AG08395 (cell line): ENCODE results near the gene VCAM1.

ENCODE experiments used
- DNase-seq: peaks from one replicate; pipeline ENCODE4 v3.0.0; 2012; ENCODE audit warnings: mixed read lengths, low spot score

Gene VCAM1

DNA sequence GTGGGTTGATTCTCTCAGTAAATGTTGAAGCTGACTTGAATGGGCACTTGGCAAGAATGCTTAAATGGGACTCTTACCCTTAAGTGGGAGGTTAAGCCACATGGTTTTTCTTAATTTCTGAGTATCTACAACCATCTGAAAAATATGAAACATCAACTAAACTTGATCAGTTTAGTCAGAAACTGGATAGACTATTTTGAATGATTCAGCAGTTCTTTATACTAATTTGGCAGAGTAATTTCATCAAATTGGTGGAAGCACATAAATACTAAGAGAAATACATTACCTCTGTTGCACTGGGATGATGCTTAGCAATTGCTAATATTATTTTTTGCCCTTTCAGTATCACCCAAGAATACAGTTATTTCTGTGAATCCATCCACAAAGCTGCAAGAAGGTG is 4.7 kb downstream of the VCAM1 start:
- no peak for DNase-seq

DNA sequence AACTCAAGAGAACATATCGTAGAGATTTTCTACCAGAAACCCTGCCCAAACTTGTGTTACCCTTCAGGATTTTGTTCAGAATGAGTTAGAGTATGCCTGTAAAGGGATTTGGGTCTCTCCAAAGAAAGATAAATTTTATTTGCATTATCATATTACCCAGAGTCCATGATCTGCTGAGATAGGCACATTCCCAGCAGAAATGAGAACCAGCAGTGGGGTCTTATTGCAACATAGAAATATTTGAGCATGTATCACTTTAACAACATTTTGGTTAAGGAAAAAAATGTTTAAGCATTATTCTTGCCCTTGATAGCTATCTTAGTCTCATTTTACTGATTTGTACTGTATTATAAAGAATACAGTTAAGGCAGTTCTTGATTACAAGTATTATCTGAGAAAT is 10.6 kb downstream of the VCAM1 start:
- DNase-seq, result no peak

DNA sequence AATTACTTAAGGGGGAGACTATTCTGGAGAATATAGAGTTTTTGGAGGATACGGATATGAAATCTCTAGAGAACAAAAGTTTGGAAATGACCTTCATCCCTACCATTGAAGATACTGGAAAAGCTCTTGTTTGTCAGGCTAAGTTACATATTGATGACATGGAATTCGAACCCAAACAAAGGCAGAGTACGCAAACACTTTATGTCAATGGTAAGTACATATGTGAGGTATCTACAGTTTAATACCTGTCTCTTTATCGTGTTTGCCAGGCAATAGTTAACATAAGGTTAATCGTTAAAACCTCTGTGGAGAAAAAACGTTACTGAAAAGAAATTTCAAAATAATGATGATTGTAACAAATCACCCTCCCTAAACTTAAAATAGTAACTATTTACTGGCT is 11.8 kb downstream of the VCAM1 start:
- no peak for DNase-seq

DNA sequence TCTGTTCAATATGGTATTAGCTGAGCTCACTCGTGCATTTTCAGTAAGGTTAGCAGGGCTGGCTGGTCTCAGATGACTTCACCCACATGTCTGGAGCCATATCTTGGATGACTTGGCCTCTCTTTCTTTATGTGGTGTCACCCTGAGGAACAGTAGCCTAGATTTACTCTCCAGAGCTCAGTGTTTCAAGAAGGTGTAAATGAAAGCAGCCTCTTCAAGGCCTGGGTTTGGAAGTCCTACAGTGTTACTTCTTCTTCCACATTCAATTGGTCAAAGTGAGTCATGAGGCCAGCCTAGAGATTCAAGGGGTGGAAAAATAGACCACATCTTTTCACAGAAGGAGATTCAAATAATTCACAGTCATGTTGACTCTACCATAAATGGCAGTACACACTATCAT is 12.2 kb downstream of the VCAM1 start:
- DNase-seq, result no peak

DNA sequence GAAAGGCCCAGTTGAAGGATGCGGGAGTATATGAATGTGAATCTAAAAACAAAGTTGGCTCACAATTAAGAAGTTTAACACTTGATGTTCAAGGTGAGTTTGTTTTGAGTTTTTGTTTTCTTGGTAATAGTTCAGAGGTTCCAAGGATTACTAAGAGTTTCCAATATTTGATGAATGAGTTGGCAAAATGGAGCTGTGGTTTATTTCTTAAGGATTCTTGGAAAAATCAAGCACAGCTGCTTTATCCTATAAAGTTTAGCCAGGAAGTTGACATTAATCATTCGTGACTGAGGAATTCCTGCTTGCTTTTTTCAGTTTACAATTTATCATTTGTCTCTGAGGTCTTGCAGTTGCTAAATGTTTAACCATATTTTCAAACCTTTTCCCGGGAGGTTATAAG is 15.1 kb downstream of the VCAM1 start:
- peak; percentile 55 for DNase-seq

DNA sequence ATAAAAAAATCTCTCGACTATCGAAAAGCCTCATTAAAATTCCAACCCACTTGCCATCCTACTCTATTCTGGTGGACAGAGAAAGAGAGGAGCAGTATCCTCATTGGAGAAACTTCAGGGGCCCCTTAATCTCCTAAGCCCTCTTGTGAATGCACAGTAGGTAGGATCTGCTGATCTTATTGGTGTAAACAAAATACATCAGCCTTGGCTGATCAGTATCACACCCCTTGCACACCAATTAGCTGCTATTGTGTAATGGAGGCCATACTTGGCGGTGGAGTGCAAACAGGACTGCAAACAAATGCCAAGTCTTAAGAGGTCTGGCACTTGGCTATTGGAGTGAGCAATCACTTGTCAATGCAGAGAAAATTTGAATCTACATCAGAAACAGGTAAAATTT is 15.7 kb downstream of the VCAM1 start:
- no peak for DNase-seq

DNA sequence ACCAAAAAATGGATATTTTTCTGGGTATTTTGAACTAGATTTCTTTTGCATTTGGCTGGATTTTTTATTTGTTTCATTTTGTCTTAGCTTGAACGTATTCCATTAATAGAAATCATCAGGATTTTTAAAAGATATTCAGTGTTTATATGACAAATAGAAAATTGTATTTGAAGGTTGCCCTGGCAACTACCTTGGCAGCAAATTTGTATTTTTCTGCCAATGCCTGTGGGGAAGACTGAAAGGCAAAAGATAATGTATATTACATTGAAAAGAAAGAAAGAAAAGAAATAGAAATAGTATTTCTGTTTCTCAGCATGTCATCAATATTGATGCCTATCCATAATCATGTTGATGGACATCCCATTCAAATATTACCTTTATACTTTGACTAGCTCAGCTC is 16.8 kb downstream of the VCAM1 start:
- DNase-seq, result no peak

DNA sequence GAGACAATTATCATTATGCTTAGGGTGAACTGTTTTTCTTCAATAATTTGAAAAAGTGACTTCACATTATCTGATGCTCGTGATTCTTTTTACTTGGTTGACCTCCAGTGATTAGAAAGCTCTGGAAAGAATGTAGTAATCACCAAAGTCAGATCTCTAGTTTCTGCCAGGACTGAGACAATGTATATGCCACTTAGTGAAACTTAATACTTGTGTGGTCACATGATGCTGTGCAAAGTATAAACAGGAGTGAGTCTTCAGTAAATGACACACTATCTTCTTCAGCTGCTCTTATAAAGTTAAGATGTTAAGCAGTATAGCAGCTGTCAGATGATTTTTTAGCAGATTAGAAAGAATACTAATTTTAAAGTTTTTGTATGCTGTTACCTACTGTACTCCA is 17.2 kb downstream of the VCAM1 start:
- DNase-seq, result no peak

DNA sequence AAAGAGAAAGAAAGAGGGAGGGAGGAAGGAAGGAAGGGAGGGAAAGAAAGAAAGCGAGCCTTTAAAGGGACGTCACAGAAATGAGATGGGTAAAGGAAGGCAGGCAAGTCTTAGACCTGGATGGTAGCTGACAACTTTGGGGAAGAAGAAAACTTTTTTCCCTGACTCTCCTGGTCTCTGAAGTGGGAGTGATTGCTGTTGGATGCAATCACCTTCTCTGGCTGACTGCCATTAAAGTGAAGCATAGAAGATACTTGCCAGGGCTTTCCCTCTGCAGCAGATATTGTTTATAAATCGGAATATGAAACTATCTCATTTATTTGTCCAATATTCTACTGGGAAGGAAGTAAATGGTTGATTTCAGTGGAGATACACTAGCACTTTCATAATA is 27.0 kb downstream of the VCAM1 start:
- DNase-seq, result no peak

DNA sequence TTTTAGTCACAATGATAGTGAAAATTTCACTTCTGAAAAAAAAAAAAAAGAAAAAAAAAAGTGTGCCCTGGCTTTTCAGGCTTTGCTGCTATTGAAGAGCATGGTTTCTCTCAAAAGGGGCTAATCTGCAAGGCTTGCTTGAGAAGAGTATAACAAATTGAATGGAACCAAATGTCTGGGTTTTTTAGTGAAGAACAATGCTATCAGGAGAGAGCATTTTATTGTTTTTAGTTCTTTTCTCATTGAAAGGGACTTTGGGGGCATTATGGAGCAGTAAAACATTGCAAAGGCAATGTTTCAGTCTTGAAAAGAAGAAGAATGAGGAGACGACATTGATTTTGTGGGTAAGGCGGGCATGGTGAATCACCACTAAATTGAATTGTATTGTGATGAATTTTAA is 28.2 kb downstream of the VCAM1 start:
- DNase-seq, result no peak

DNA sequence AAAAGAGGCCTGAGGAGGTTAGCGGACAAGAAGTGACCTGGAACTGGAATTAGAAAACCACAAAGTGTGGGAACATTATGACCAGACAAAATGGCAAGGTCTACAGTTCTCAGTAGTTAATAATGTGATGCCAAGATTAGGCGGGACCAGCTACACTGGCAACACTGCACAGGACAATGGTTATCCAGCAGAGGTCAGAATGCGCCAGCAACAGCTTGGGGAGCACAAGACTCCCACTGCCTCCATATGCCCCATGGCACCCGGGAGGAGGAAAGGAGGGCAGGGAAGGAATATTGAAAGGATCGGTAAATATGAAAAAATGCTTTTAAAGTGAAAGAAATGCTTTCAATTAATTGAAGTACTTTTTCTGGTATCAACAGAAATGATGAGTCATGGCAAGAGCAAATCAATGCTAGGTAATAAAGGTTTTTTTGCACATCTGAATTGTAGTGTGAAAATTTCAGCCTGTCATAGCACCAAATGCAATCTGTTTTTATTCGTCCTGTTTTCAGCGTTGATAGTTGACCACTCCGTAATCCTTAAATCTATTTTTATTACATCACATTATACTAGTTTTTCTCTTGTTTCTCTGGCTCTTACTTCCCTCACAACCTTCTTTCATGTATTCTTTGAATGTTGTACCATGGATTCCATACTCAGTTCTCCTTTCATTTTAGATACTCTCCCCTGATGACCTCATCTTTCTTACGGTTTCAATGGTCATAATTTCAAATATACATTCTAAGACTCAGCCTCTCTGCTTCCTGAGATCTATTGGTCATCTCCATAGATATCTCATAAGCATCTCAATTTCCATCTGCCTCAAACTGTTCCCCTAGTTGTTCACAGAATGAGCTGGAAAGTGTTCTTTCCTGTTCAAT is 30.7 kb downstream of the VCAM1 start:
- DNase-seq, result no peak

DNA sequence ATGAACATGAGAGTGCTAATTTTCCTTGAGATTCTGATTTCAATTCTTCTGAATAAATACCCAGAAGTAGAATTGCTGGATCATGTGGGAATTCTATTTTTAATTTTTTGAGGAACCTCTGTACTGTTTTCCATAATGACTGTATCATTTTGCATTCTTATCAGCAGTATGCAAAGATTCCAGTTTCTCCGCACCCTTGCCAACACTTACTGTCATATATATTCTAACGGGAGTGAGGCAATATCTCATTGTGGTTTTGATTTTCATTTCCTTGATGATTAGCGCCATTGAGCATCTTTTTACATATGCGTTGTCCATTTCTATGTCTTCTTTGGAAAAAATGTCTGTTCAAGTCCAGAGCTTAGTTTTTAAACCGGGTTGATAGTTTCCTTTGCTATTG is 33.2 kb downstream of the VCAM1 start:
- no peak for DNase-seq

DNA sequence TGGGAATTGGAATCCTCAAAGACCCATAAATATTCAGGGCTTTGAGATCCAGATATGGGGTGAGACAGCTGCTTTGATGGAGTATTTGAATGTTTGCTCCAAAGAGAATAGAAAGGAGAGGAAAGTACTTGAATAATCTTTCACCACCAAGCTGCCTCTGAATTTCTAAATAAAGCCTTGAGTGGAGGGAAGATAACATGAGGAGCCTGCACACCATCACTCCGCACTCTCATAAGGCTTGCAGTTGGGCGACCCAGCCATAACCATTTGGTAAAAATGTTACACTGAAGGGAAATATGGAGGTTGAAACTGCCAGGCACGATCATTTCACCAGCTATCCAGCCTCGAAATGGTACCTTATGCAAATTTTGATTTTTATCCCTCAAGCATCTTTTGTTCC is 38.4 kb downstream of the VCAM1 start:
- DNase-seq, result no peak

DNA sequence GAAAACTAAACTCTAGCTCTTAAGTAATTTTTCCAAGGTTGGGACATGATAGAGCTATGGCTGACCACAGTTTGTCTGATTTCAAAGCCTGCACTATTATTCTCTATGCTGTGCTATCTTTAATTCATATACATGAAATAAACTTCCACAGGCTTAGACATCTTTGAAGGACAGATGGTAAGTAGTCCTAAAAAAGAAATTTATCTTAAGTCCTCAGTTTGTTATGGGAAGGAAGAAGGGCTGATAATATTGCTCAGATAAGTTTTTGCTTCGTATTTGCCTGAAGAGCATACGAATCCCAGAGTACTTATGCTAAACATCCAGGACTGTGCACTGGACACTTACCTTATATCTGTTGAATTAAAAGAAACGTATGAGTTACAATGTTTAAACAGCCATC is 39.6 kb downstream of the VCAM1 start:
- DNase-seq, result no peak

DNA sequence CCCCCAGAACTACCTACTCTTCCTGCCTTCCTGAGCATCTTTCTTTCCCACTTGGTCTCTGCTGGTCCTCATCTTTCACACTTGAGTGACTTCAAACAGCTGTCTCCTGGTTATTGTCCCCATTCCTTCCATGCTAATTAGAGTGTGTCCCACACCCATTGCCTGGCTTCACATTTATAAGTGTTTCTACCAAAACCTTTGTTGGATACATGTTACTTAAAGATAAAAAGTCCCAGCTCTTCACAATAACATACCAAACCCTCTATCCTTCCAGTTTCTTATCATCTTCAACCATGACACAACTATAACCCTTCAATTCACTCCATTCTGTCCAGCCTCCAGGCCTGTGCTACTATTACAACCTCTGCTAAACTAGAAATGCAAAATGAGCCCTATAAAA is 41.0 kb downstream of the VCAM1 start:
- DNase-seq, result no peak

DNA sequence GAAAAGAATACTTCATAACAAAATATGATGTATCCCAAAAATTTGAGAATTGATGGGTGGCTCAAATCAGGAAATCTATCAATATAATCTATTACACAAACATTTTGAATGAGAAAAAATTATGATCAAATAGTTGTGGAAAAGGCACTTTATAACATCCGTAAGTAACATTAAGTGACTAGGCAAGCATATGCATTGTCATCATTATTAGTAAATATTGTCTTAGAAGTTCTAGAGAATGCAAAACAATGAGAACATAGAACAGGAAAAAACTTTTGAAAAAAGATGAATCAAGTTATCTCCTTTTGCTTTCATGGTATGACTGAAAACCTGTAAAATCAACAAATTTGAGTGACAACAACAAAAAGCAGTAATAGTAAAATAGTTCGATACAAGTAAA is 42.9 kb downstream of the VCAM1 start:
- no peak for DNase-seq

DNA sequence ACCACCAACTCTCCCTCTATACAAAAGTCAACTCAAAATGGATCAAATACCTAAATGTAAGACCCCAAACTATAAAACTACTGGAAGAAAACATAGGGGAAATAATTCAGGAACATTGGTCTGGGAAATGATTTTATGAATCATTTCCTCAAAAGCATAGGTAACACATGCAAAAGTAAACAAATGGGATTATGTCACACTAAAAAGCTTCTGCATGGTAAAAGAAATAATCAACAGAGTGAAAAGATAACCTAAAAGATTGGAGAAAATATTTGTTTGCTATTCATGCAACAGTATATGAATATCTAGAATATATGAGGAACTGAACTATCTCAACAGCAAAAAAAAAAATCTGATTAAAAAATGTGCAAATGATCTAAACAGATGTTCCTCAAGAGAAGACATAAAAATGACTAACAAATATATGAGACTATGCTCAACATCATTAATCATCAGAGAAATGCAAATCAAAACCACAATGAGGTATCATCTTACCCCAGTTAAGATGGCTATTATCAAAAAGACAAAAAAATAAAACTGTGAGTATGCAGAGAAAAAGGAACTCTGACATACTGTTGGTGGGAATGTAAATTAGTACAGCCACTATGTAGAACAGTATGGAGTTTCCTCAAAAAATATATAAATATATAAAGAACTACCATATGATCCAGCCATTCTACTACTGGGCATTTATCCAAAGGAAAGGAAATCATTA is 47.8 kb downstream of the VCAM1 start:
- no peak for DNase-seq

DNA sequence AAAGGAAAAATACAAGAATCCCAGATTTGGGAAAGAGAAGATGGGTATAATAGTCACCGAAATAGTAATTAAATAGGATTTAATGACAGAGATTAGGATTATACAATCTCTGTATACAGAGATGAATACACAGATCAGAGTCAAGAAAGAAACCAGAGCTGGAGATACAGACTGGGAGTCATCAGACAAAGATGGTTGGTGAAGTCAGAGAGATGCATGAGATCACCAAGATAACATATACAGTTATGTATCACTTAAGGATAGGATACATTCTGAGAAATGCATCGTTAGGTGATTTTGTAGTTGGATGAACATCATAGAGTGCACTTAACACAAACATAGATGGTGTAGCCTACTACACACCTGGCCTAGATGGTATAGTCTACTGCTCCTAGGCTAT is 49.8 kb downstream of the VCAM1 start:
- no peak for DNase-seq

DNA sequence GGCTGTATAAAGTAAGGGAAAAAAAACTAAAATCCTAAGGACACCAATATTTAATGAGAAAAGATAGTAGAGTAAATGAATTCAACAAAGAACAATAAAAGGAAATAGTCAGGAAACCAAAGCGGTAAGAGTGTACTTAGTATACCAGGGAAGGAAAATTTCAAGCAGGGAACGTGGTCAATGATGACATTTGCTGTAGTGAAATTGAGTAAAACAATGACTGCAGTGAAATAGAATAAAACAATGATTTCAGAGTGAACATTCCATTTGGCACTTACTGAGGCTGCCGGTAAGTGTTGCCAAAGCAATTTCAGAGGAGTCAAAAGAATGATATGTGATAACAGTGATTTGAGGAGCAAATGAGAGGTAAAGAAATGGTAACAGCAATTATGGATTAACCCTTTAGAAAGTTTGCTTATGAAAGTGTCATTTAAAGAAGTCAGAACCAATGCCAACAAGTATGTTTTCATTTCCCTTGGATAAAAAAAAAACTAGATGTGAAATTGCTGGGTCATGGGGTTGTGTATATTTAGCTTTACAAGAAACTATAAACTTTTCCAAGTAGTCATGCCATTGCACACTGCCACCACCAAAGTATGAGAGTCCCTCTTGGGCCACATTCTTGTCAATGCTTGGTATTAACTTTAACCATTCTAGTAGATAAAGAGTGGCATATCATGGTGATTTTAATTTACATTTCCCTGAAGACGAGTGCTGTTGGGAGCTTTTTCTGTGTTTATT is 50.5 kb downstream of the VCAM1 start:
- no peak for DNase-seq

DNA sequence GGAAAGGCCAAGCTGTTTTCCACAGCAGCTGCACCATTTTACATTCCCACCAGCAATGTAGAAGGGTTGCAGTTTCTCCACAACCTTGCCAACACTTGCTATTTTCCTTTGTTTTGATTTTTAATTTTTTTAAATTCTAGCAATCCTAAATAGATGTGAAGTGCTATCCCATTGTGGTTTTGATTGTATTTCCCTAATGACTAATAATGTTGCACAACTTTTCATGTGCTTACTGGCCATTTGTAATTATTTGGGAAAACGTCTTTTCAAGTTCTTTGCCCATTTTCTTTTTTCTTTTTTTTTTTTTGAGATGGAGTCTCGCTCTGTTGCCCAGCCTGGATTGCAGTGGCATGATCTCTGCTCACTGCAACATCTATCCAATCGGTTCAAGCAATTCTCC is 53.9 kb downstream of the VCAM1 start:
- no peak for DNase-seq

DNA sequence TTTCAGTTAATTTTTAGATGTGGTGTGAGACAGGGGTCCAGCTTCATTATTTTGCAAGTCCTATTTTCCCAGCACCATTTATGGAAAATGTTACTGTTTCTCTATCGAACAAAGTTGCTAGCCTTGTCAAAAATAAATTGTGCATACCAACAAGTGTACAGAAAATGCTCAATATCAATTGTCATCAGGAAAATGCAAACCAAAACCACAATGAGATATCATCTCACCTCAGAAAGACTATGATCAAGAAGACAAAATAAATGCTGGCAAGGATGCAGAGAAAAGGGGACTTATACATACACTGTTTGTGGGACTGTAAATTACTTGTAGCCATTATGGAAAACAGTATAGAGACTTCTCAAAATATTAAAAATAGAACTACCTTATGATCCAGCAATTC is 54.8 kb downstream of the VCAM1 start:
- no peak for DNase-seq

DNA sequence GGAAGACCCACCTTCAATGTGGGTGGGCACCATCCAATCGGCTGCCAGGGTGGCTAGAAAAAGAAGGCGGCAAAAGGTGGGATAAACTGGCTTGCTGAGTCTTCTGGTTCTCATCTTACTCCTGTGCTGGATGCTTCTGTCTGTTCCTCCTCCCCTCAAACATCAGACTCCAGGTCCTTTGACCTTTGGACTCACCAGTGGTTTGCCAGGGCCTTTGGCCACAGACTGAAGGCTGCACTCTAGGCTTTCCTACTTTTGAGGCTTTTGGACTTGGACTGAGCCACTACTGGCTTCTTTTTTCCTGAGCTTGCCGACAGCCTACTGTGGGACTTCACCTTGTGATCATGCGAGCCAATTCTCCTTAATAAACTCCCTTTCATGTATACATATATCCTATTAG is 55.9 kb downstream of the VCAM1 start:
- no peak for DNase-seq

DNA sequence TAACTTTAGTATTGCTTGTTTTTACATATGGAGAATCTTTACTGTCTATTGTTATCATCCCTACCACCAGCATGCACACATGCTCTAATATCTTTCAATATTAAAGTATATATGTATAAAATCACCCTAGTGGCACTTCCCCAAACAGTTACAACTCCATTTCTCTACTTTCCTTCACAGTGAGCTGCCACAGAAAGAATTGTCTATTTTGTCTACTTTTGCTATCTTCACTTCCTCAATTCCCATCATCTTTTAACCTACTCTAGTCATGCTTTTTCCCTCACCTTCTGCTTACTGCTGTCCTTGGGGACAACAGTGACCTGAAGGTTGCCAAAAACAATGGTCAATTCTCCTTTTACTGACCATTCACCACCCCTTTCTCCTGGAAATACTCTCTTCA is 59.2 kb downstream of the VCAM1 start:
- DNase-seq, result no peak
